Measurements from ENCODE around the gene NEURL1B.

Gene NEURL1B

GRCh38 chr5:172719211-172719610 is 78.1 kb downstream of the NEURL1B start:
- Histone ChIP-seq H3K4me1 (ENCODE audit: insufficient read depth, low read length) (peaks cover 2% of the 10 kb centered on the region), H3K4me3 (ENCODE audit: low read length) (no peak overlapping the region), H2AFZ (ENCODE audit: low read depth, low read length) (no peak overlapping the region), H3K36me3 (ENCODE audit: insufficient read depth, low read length) (no peaks in the 10 kb centered on the region), H3K27me3 (ENCODE audit: insufficient read depth, low read length) (no peaks in the 10 kb centered on the region), H3K9me3 (ENCODE audit: low read length) (no peaks in the 10 kb centered on the region)

GRCh38 chr5:172720655-172721054 is 79.6 kb downstream of the NEURL1B start:
- Histone ChIP-seq H3K36me3 (ENCODE audit: insufficient read depth, low read length) (no peaks in the 10 kb centered on the region), H3K9me3 (ENCODE audit: low read length) (no peaks in the 10 kb centered on the region), H2AFZ (ENCODE audit: low read depth, low read length) (no peak overlapping the region), H3K4me1 (ENCODE audit: insufficient read depth, low read length) (peaks cover 2% of the 10 kb centered on the region), H3K27me3 (ENCODE audit: insufficient read depth, low read length) (no peaks in the 10 kb centered on the region), H3K4me3 (ENCODE audit: low read length) (no peak overlapping the region)

- no peaks in the 10 kb centered on the region for H3K27me3 ChIP-seq (ENCODE audit: insufficient read depth, low read length)
- H3K9me3 ChIP-seq (ENCODE audit: low read length) = no peaks in the 10 kb centered on the region
- peaks cover 2% of the 10 kb centered on the region for H3K4me1 ChIP-seq (ENCODE audit: insufficient read depth, low read length)
- H3K4me3 ChIP-seq (ENCODE audit: low read length) = no peak overlapping the region
- no peaks in the 10 kb centered on the region for H3K36me3 ChIP-seq (ENCODE audit: insufficient read depth, low read length)
- no peak overlapping the region for H2AFZ ChIP-seq (ENCODE audit: low read depth, low read length)
Measured at GRCh38 chr5:172721455-172722326, 80.6 kb downstream of the NEURL1B start.

- Histone ChIP-seq H3K36me3 (ENCODE audit: insufficient read depth, low read length) (no peaks in the 10 kb centered on the region), H3K4me3 (ENCODE audit: low read length) (no peak overlapping the region), H3K4me1 (ENCODE audit: insufficient read depth, low read length) (peaks cover 2% of the 10 kb centered on the region), H3K9me3 (ENCODE audit: low read length) (no peaks in the 10 kb centered on the region), H3K27me3 (ENCODE audit: insufficient read depth, low read length) (no peaks in the 10 kb centered on the region), H2AFZ (ENCODE audit: low read depth, low read length) (no peak overlapping the region)
Measured at GRCh38 chr5:172722327-172722815, 81.3 kb downstream of the NEURL1B start.

GRCh38 chr5:172723508-172723907 is 82.4 kb downstream of the NEURL1B start:
- no peaks in the 10 kb centered on the region for H3K27me3 ChIP-seq (ENCODE audit: insufficient read depth, low read length)
- no peaks in the 10 kb centered on the region for H3K36me3 ChIP-seq (ENCODE audit: insufficient read depth, low read length)
- no peaks in the 10 kb centered on the region for H3K9me3 ChIP-seq (ENCODE audit: low read length)
- no peak overlapping the region for H2AFZ ChIP-seq (ENCODE audit: low read depth, low read length)
- H3K4me3 ChIP-seq (ENCODE audit: low read length) = no peak overlapping the region
- peaks cover 2% of the 10 kb centered on the region for H3K4me1 ChIP-seq (ENCODE audit: insufficient read depth, low read length)

GRCh38 chr5:172724242-172725183 is 83.5 kb downstream of the NEURL1B start:
- Histone ChIP-seq H3K27me3 (ENCODE audit: insufficient read depth, low read length) (peaks cover 6% of the 10 kb centered on the region), H2AFZ (ENCODE audit: low read depth, low read length) (no peak overlapping the region), H3K36me3 (ENCODE audit: insufficient read depth, low read length) (no peaks in the 10 kb centered on the region), H3K4me3 (ENCODE audit: low read length) (no peak overlapping the region), H3K9me3 (ENCODE audit: low read length) (no peaks in the 10 kb centered on the region), H3K4me1 (ENCODE audit: insufficient read depth, low read length) (peaks cover 2% of the 10 kb centered on the region)

- Histone ChIP-seq H2AFZ (ENCODE audit: low read depth, low read length) (no peak overlapping the region), H3K4me1 (ENCODE audit: insufficient read depth, low read length) (peaks cover 2% of the 10 kb centered on the region), H3K4me3 (ENCODE audit: low read length) (no peak overlapping the region), H3K36me3 (ENCODE audit: insufficient read depth, low read length) (no peaks in the 10 kb centered on the region), H3K9me3 (ENCODE audit: low read length) (no peaks in the 10 kb centered on the region), H3K27me3 (ENCODE audit: insufficient read depth, low read length) (peaks cover 13% of the 10 kb centered on the region)
Measured at GRCh38 chr5:172725273-172725672, 84.2 kb downstream of the NEURL1B start.

- no peaks in the 10 kb centered on the region for H3K9me3 ChIP-seq (ENCODE audit: low read length)
- H3K36me3 ChIP-seq (ENCODE audit: insufficient read depth, low read length) = no peaks in the 10 kb centered on the region
- H3K4me3 ChIP-seq (ENCODE audit: low read length) = no peak overlapping the region
- H2AFZ ChIP-seq (ENCODE audit: low read depth, low read length) = no peak overlapping the region
- H3K4me1 ChIP-seq (ENCODE audit: insufficient read depth, low read length) = peaks cover 2% of the 10 kb centered on the region
- H3K27me3 ChIP-seq (ENCODE audit: insufficient read depth, low read length) = peaks cover 13% of the 10 kb centered on the region
Measured at GRCh38 chr5:172725785-172726184, 84.7 kb downstream of the NEURL1B start.

- H3K4me1 ChIP-seq (ENCODE audit: insufficient read depth, low read length) = peaks cover 2% of the 10 kb centered on the region
- H3K36me3 ChIP-seq (ENCODE audit: insufficient read depth, low read length) = no peaks in the 10 kb centered on the region
- H3K27me3 ChIP-seq (ENCODE audit: insufficient read depth, low read length) = peaks cover 13% of the 10 kb centered on the region
- no peaks in the 10 kb centered on the region for H3K9me3 ChIP-seq (ENCODE audit: low read length)
- H3K4me3 ChIP-seq (ENCODE audit: low read length) = no peak overlapping the region
- no peak overlapping the region for H2AFZ ChIP-seq (ENCODE audit: low read depth, low read length)
Measured at GRCh38 chr5:172726966-172727365, 85.9 kb downstream of the NEURL1B start.

- peaks cover 16% of the 10 kb centered on the region for H3K27me3 ChIP-seq (ENCODE audit: insufficient read depth, low read length)
Measured at GRCh38 chr5:172727551-172727950, 86.5 kb downstream of the NEURL1B start.

GRCh38 chr5:172728481-172729241 is 87.6 kb downstream of the NEURL1B start:
- H3K9me3 ChIP-seq (ENCODE audit: low read length) = no peaks in the 10 kb centered on the region
- H3K4me3 ChIP-seq (ENCODE audit: low read length) = no peak overlapping the region
- peaks cover 24% of the 10 kb centered on the region for H3K27me3 ChIP-seq (ENCODE audit: insufficient read depth, low read length)
- H2AFZ ChIP-seq (ENCODE audit: low read depth, low read length) = no peak overlapping the region
- no peaks in the 10 kb centered on the region for H3K36me3 ChIP-seq (ENCODE audit: insufficient read depth, low read length)
- no peaks in the 10 kb centered on the region for H3K4me1 ChIP-seq (ENCODE audit: insufficient read depth, low read length)

More at GRCh38 chr5:172727551-172727950, 86.5 kb downstream of the NEURL1B start:
- H3K4me1 ChIP-seq (ENCODE audit: insufficient read depth, low read length) = peaks cover 2% of the 10 kb centered on the region
- H3K4me3 ChIP-seq (ENCODE audit: low read length) = no peak overlapping the region
- H3K36me3 ChIP-seq (ENCODE audit: insufficient read depth, low read length) = no peaks in the 10 kb centered on the region
- H2AFZ ChIP-seq (ENCODE audit: low read depth, low read length) = no peak overlapping the region
- H3K9me3 ChIP-seq (ENCODE audit: low read length) = no peaks in the 10 kb centered on the region

- H3K4me1 ChIP-seq (ENCODE audit: insufficient read depth, low read length) = no peaks in the 10 kb centered on the region
- no peak overlapping the region for H3K4me3 ChIP-seq (ENCODE audit: low read length)
- peaks cover 27% of the 10 kb centered on the region for H3K27me3 ChIP-seq (ENCODE audit: insufficient read depth, low read length)
- no peaks in the 10 kb centered on the region for H3K9me3 ChIP-seq (ENCODE audit: low read length)
- no peak overlapping the region for H2AFZ ChIP-seq (ENCODE audit: low read depth, low read length)
- H3K36me3 ChIP-seq (ENCODE audit: insufficient read depth, low read length) = no peaks in the 10 kb centered on the region
Measured at GRCh38 chr5:172729588-172729987, 88.5 kb downstream of the NEURL1B start.
